OCI-LY7 (cell line): Measurements from ENCODE around the gene CORIN. TPM values are rescaled to one million over a fixed set of nuclear protein-coding genes. Genes with fewer than 3 reads are reported as not detected.

Source experiments
- BruUV-seq: library from RNA; stranded (reverse); fragments of 400-500 nt; replicated peaks from 2 replicates; lab custom pipeline; 2021; lab: Mats Ljungman, UMichigan
- CTCF ChIA-PET: fragments of 300-600 bp; sonication (Branson Sonifier 250); formaldehyde crosslinking; loops from one replicate; lab custom pipeline; 2022; ENCODE audit warnings: antibody characterized with exemption; ENCODE audit not compliant: unreplicated experiment; lab: Charles Lee
- POLR2A ChIA-PET: fragments of 300-600 bp; sonication (Branson Sonifier 250); formaldehyde crosslinking; loops from one replicate; lab custom pipeline; 2022; ENCODE audit warnings: antibody characterized with exemption; lab: Charles Lee
- DNase-seq: peaks from one replicate; pipeline ENCODE4 v3.0.0-alpha.2; 2015; ENCODE audit warnings: low spot score
- H2AFZ ChIP-seq: fragments of 200-600 bp; sonication (generic), shearing (Covaris generic); 2 replicates; pipeline ENCODE4 v1.6.1; 2014; ENCODE audit warnings: mild to moderate bottlenecking, antibody characterized with exemption, low read length, moderate library complexity
- H3K27ac ChIP-seq: fragments of 200-600 bp; sonication (generic); 2 replicates; pipeline ENCODE4 v1.5.1; 2014; ENCODE audit warnings: mixed run types, low read depth, mild to moderate bottlenecking, moderate library complexity, low read length, inconsistent platforms; ENCODE audit not compliant: poor library complexity, severe bottlenecking
- H3K36me3 ChIP-seq: fragments of 200-600 bp; sonication (generic); 2 replicates; pipeline ENCODE4 v1.6.1; 2014; ENCODE audit warnings: mild to moderate bottlenecking, antibody characterized with exemption, low read length, moderate library complexity, mixed read lengths; ENCODE audit not compliant: insufficient read depth
- H3K4me1 ChIP-seq: fragments of 200-600 bp; sonication (generic); 2 replicates; pipeline ENCODE4 v1.5.1; 2014; ENCODE audit warnings: mild to moderate bottlenecking, low read length; ENCODE audit not compliant: insufficient read depth, poor library complexity, severe bottlenecking
- H3K4me2 ChIP-seq: fragments of 200-600 bp; sonication (generic); 2 replicates; pipeline ENCODE4 v1.6.1; 2014; ENCODE audit warnings: mild to moderate bottlenecking, low read length
- H3K4me3 ChIP-seq: fragments of 200-600 bp; sonication (generic); 2 replicates; pipeline ENCODE4 v1.5.1; 2014; ENCODE audit warnings: mild to moderate bottlenecking, low read depth, low read length; ENCODE audit not compliant: poor library complexity, severe bottlenecking
- H3K79me2 ChIP-seq: fragments of 200-600 bp; sonication (generic); 2 replicates; pipeline ENCODE4 v1.6.1; 2016; ENCODE audit warnings: low read depth, mild to moderate bottlenecking, low read length, moderate library complexity, mixed read lengths; ENCODE audit not compliant: insufficient read depth
- H3K9me2 ChIP-seq: fragments of 200-600 bp; sonication (generic); 2 replicates; pipeline ENCODE4 v1.6.1; 2016; ENCODE audit warnings: mild to moderate bottlenecking, low read length, mixed read lengths; ENCODE audit not compliant: insufficient read depth
- H3K9me3 ChIP-seq: fragments of 200-600 bp; sonication (generic); 2 replicates; pipeline ENCODE4 v1.6.1; 2014; ENCODE audit warnings: mild to moderate bottlenecking, mixed run types, low read length, mixed read lengths
- H4K20me1 ChIP-seq: fragments of 200-600 bp; sonication (generic); 2 replicates; pipeline ENCODE4 v1.6.1; 2014; ENCODE audit warnings: mild to moderate bottlenecking, antibody characterized with exemption, low read length, moderate library complexity, mixed read lengths; ENCODE audit not compliant: insufficient read depth
- EZH2phosphoT487 ChIP-seq: fragments of 200-600 bp; sonication (generic); IDR thresholded peaks from 2 replicates; pipeline ENCODE4 v1.6.1; 2018; ENCODE audit warnings: low read depth, borderline replicate concordance, mild to moderate bottlenecking, mixed run types, antibody characterized with exemption, low read length, moderate library complexity, mixed read lengths
- intact Hi-C: fragments of 100-400 bp; cut with micrococcal nuclease; formaldehyde crosslinking; loops from one replicate; pipeline ENCODE4 v1.10.0; 2022; ENCODE audit not compliant: unreplicated experiment
- total RNA-seq, 2 experiments: library from RNA; depleted of rRNA in 1 of 2; stranded (reverse); fragments of >200 nt in 1 of 2; shearing (Covaris generic) in 1 of 2; gene quantifications; 2 replicates each; pipeline ENCODE4 v1.2.3, GENCODE V29; 2014 to 2022
- TF ChIP-seq, protein P1 (sequence below): fragments of 200-600 bp; sonication (generic); conservative IDR thresholded peaks from 2 replicates; pipeline ENCODE4 v1.5.1; 2014; ENCODE audit warnings: mild to moderate bottlenecking, antibody characterized with exemption, low read length, moderate library complexity, mixed read lengths

CORIN gene
- total RNA-seq, 2 experiments from 2014 or later: 0.40 TPM; not detected in 1

DNA sequence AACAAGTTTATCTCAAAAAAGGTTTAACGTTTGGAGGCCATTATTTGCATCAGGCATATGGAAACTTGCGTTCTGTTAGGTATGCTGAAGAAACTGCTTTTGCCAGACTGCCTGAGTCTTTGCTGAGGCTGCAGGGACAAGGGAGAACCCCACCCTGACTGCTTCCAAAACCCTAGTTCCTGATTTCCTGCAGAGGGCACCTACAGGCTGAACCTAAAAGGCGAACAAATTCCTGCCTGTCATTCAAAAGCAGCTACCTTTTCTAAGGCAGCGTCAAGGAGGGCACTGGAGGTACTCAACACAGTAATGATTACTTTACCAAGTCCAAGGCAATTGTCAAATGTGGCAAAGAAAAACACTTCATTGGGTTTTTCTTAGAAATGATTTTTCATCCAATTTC, 578 bp upstream of the CORIN start:
- Histone ChIP-seq H2AFZ (no peak overlapping the region), H3K27ac (no peak overlapping the region), H3K4me3 (no peak overlapping the region), H3K36me3 (peaks cover 13% of the 10 kb centered on the region), H3K79me2 (no peaks in the 10 kb centered on the region), H3K9me3 (0 out of 2 replicates have a peak, but pooled peaks cover 4% of the 10 kb centered on the region), H4K20me1 (no peaks in the 10 kb centered on the region), H3K4me1 (peaks cover 9% of the 10 kb centered on the region), H3K9me2 (no peaks in the 10 kb centered on the region), H3K4me2 (no peak overlapping the region)
- TF ChIP-seq, protein P1, sequence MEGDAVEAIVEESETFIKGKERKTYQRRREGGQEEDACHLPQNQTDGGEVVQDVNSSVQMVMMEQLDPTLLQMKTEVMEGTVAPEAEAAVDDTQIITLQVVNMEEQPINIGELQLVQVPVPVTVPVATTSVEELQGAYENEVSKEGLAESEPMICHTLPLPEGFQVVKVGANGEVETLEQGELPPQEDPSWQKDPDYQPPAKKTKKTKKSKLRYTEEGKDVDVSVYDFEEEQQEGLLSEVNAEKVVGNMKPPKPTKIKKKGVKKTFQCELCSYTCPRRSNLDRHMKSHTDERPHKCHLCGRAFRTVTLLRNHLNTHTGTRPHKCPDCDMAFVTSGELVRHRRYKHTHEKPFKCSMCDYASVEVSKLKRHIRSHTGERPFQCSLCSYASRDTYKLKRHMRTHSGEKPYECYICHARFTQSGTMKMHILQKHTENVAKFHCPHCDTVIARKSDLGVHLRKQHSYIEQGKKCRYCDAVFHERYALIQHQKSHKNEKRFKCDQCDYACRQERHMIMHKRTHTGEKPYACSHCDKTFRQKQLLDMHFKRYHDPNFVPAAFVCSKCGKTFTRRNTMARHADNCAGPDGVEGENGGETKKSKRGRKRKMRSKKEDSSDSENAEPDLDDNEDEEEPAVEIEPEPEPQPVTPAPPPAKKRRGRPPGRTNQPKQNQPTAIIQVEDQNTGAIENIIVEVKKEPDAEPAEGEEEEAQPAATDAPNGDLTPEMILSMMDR: no peak
- TF ChIP-seq EZH2phosphoT487: no peak
- no peak for DNase-seq
- no TSS peak for BruUV-seq
- intact Hi-C loops: loop anchor here (5.0 kb wide), 3 partner anchors 94 to 249 kb away; no protein-coding TSS in a partner anchor
- POLR2A ChIA-PET: interaction anchor here (1.4 kb wide), 1 partner anchor 44 kb away, joined by 3 read pairs; no protein-coding TSS in a partner anchor
- CTCF ChIA-PET: no interaction called here

DNA sequence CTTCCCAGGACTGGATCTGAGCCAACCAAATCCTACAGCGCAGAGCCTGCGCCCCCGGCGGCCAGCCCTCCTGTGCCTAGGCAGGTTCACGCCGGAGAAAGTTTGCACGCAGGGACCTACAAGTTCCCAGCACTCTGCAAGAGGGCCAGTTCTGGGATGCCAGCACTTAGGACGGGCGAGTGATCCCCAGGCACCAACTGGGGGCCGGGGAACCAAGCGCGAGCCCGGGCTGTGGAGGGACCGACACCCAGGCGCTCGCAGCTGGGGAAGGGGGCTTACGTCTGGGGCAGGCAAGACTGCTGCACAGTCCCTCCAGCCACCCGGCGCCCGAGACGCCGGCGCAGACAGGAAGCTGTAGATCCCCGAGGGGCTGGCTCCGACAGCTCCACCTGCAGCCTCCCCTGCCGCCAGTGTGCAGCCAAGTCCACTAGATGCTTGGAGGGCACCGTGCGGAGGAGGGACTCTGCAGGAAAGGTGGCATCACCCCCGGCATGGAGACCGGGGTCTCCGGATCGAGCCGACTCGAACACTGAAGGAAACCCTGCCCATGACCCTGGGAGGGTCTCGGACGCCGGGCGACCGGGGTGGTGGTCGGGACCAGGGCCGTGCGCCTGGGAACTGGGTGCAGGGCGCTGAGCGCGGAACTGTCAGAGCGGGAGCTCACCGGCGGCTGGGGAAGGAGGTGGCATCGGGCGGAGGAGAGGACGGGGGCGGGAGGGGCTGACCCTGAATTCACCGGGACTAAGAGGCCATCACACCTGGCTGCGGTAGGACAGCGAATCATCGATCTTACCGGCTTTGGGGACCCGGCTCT, 566 bp downstream of the CORIN start:
- POLR2A ChIA-PET: interaction anchor here (0.6 to 1.9 kb wide), 4 partner anchors 10 to 355 kb away, joined by 3 to 5 read pairs (median 4); no protein-coding TSS in a partner anchor
- Histone ChIP-seq H3K4me1 (peaks cover 9% of the 10 kb centered on the region), H2AFZ (peak overlapping the region; percentile 80), H3K27ac (no peak overlapping the region), H3K36me3 (peaks cover 3% of the 10 kb centered on the region; the same call in 1 of the 2 replicates), H4K20me1 (no peaks in the 10 kb centered on the region), H3K9me3 (peaks cover 10% of the 10 kb centered on the region; the same call in 1 of the 2 replicates), H3K9me2 (no peaks in the 10 kb centered on the region), H3K4me3 (peak overlapping the region; percentile 68), H3K79me2 (no peaks in the 10 kb centered on the region), H3K4me2 (peak overlapping the region; percentile 86)
- no TSS peak for BruUV-seq
- CTCF ChIA-PET: interaction anchor here (0.6 to 1.1 kb wide), 3 partner anchors 21 to 154 kb away, joined by 3 to 6 read pairs (median 4); no protein-coding TSS in a partner anchor
- DNase-seq: peak; percentile 75
- intact Hi-C loops: loop anchor here (2.0 to 5.0 kb wide), 4 partner anchors 95 to 250 kb away; no protein-coding TSS in a partner anchor
- no peak for TF ChIP-seq EZH2phosphoT487
- TF ChIP-seq, protein P1: no peak
